ENCODE measurements around the gene METAP1.

- TF ChIP-seq CTCF (conservative IDR thresholded peaks at IDR 0.05 in 1 of 2, IDR thresholded peaks at IDR 0.05 in 1 of 2; ENCODE audit: extremely low read depth in 1 of 2, insufficient read depth in 1 of 2, low read depth in 1 of 2, low read length in 2 of 2): no peak
- no peak for TF ChIP-seq EZH2 (IDR thresholded peaks at IDR 0.05; ENCODE audit: borderline replicate concordance, low read length)
These were observed 84.2 kb downstream of the METAP1 start for GRCh38 chr4:99079625-99080295.

Data from mammary epithelial cell (primary cell).